Measurements from ENCODE around the gene NME8.

Gene NME8

DNA sequence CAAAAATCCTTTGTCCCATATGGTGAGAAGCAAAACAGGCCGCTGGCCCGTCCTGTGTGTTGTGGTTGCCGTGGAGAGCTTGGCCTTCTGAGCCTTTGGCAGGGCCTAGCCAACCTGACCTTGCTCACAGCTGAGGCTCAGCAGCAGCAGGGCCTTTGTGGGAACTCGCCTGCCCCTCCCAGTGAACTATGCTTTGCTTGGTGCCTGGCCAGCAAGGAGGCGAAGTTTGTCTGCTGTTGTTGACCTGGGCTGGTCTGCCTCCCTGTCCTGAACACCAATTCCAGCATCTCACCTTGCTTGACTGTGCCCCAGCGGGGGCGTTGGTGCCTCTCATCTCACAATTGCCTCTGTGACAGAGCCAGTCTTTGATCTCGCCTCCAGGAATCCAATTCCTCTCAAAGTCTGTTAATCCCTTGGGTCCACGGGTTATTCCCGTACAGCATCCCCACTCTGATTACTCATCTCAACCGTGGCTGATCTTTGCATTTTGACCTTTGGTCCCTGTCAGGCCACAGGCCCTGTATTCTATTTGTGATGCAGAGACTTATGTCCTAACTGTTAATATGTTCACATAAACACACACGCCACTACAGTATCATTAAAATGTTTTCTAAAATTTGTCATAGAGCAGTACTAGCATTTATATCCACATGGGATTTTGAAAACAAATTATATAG is 94.7 kb downstream of the NME8 start:
- DNase-seq: no peak

GRCh38 chr7:37943905-37944736 is 95.7 kb downstream of the NME8 start:
- no peak for DNase-seq

- DNase-seq: no peak
These were observed 96.3 kb downstream of the NME8 start for GRCh38 chr7:37944737-37945054.

- DNase-seq: no peak
These were observed 96.9 kb downstream of the NME8 start for GRCh38 chr7:37945336-37945735.

- no peak for DNase-seq
These were observed 98.9 kb downstream of the NME8 start for GRCh38 chr7:37947138-37947940.

- no peak for DNase-seq
These were observed 99.5 kb downstream of the NME8 start for GRCh38 chr7:37947941-37948210.

Data from CD4-positive, alpha-beta T cell treated with Interleukin-15 for 1 hour (primary cell).